ENCODE data around the gene ADIPOR1. TPM values are rescaled to one million over a fixed set of nuclear protein-coding genes. Genes with fewer than 3 reads are reported as not detected.

Gene ADIPOR1
- total and polyA plus RNA-seq, 2 of the 4 experiments (the other 2 are of a cell fraction): 82.7 to 92.5 TPM

- Histone ChIP-seq H3K23ac (ENCODE audit: low read depth, low read length) (no peak overlapping the region), H3K79me1 (ENCODE audit: low read depth in 1 of 2, low read length in 2 of 2) (peaks cover 12 to 21% of the 10 kb centered on the region in 2 experiments), H2AK5ac (ENCODE audit: low read depth, low read length) (no peak overlapping the region), H4K20me1 (ENCODE audit: insufficient read depth, low read length) (no peaks in the 10 kb centered on the region), H3K9ac (ENCODE audit: low read depth, low read length) (no peak overlapping the region), H2AFZ (replicated peaks; ENCODE audit: low read length, poor library complexity) (peak overlapping the region; percentile 80), H4K8ac (ENCODE audit: low read depth in 2 of 2, low read length in 2 of 2) (0 out of 4 replicates have a peak overlapping the region, but pooled peaks of 1 of the 2 experiments have one; percentile 27), H2BK5ac (ENCODE audit: low read depth, low read length, poor library complexity, severe bottlenecking) (no peak overlapping the region), H3K56ac (ENCODE audit: extremely low read depth, insufficient read depth, low read length) (no peak overlapping the region), H3K14ac (replicated peaks; ENCODE audit: low read depth, low read length) (no peak overlapping the region), H4K5ac (ENCODE audit: low read depth, low read length) (no peak overlapping the region), H2BK15ac (ENCODE audit: low read depth, low read length) (no peak overlapping the region), H3K4me1 (ENCODE audit: control insufficient read depth, insufficient read depth, low read length) (peaks cover 9% of the 10 kb centered on the region), H3K4ac (ENCODE audit: low read depth, low read length) (no peak overlapping the region), H3K9me1 (ENCODE audit: insufficient read depth, low read length) (peaks cover 17% of the 10 kb centered on the region), H4K91ac (ENCODE audit: insufficient read depth, low read depth, low read length) (no peak overlapping the region), H3K27me3 (ENCODE audit: control insufficient read depth, insufficient read depth, low read length) (peaks cover 10% of the 10 kb centered on the region), H3K27ac (ENCODE audit: insufficient read depth, low read length) (no peak overlapping the region), H2AK9ac (replicated peaks; ENCODE audit: low read depth, low read length, poor library complexity) (no peak overlapping the region), H3K4me2 (ENCODE audit: low read depth, low read length) (no peak overlapping the region), H3K36me3 (ENCODE audit: control insufficient read depth, insufficient read depth, low read length) (no peaks in the 10 kb centered on the region; the same call in 1 of the 2 replicates), H3K18ac (ENCODE audit: low read depth, low read length) (no peak overlapping the region), H2BK120ac (ENCODE audit: low read depth, low read length) (no peak overlapping the region), H3K4me3 (ENCODE audit: insufficient read depth, low read depth, low read length) (no peak overlapping the region), H3K9me3 (ENCODE audit: control insufficient read depth, insufficient read depth, low read length) (no peaks in the 10 kb centered on the region), H2BK20ac (ENCODE audit: low read depth, low read length) (no peak overlapping the region)
- CTCF ChIA-PET: interaction anchor here (1.1 kb wide), 1 partner anchor 24 kb away, joined by 3 read pairs; no protein-coding TSS in a partner anchor
- no TSS peak for BruUV-seq (replicated peaks)
- DNase-seq: peak; percentile 65
- peak; percentile 62 for TF ChIP-seq CTCF (conservative IDR thresholded peaks at IDR 0.05; ENCODE audit: low read depth, low read length)
- peak; percentile 14; the same call in 1 of the 2 replicates for TF ChIP-seq MAZ (IDR thresholded peaks at IDR 0.05; ENCODE audit: borderline replicate concordance, low read depth, low read length)
- peak; percentile 43 for TF ChIP-seq SMC3 (IDR thresholded peaks at IDR 0.05; ENCODE audit: low read depth, low read length)
- TF ChIP-seq RAD21 (IDR thresholded peaks at IDR 0.05; ENCODE audit: low read length): peak; percentile 45
- no peak for TF ChIP-seq CEBPB (IDR thresholded peaks at IDR 0.05; ENCODE audit: low read depth, low read length)
- intact Hi-C loops (cut with micrococcal nuclease) (no loop called here), in situ Hi-C loops (cut with MboI; ENCODE audit: low sequenced_read_pairs) (no loop called here), dilution Hi-C loops (cut with HindIII; ENCODE audit: low sequenced_read_pairs, unreplicated experiment) (no loop called here)
- no CpG with 5 or more reads among the region's 5 CpGs for WGBS, 2 experiments (ENCODE audit: extremely low coverage in 2 of 2, insufficient read length in 1 of 2)
- peak; percentile 53 for ATAC-seq (ENCODE audit: low read depth)
- POLR2A ChIA-PET (ENCODE audit: unreplicated experiment): no interaction called here
These were observed 10.8 kb upstream of the ADIPOR1 start for GRCh38 chr1:202968895-202969295.

Data from IMR-90 (cell line).